ENCODE data around the gene RPP40. TPM values are rescaled to one million over a fixed set of nuclear protein-coding genes. Genes with fewer than 3 reads are reported as not detected.

RPP40 gene
- total and polyA plus RNA-seq, 9 of the 15 experiments (the other 6 are each of a cell fraction or from before 2014, with no cell fraction given), result 22.6 to 114 (median 39.0) TPM

DNA sequence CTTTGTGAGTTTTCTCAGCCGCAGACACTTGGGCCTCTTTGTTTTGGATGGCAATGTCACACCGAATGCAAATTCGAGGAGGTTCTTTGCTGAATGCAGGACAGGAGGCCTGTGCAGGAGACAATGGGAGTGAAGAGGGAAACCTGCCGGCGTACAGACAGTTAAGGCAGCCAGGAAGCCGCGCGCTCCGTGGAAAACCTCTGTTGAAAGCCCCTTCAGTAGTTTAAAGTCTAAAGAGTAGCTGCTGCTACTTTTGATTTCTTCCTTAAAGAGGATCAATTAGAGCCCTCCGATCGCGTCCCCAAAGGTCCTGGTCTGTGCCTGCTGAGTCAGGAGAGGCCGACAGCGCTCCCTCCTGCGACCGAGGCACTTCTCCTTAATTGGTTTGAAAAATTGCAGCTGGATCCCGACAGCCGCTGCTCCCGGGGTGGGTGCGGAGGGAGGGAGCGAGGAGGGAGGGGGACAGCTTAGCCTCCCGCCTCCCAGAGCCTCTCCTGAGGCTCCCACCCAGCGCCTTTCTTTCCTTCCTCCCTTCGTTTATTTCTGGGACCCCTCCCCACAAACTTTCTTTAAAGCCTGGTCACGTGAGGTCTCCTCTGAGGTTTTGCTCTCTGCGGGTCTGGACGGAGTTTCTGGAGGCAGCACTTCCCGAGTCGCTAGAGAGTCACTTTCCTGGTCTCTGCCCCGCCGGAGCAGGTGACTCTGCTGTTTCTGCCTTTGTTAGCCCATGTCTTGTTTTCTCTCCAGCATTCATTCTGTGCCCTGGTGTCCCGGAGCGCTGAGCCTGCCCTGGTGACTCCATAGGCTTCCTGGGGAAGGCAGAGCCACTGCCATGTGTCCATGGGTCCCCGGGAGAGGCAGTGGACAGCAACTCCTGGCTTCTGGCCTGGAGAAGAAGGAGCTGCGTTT is 22.3 kb upstream of the RPP40 start (continued):
- TF ChIP-seq, protein P1, sequence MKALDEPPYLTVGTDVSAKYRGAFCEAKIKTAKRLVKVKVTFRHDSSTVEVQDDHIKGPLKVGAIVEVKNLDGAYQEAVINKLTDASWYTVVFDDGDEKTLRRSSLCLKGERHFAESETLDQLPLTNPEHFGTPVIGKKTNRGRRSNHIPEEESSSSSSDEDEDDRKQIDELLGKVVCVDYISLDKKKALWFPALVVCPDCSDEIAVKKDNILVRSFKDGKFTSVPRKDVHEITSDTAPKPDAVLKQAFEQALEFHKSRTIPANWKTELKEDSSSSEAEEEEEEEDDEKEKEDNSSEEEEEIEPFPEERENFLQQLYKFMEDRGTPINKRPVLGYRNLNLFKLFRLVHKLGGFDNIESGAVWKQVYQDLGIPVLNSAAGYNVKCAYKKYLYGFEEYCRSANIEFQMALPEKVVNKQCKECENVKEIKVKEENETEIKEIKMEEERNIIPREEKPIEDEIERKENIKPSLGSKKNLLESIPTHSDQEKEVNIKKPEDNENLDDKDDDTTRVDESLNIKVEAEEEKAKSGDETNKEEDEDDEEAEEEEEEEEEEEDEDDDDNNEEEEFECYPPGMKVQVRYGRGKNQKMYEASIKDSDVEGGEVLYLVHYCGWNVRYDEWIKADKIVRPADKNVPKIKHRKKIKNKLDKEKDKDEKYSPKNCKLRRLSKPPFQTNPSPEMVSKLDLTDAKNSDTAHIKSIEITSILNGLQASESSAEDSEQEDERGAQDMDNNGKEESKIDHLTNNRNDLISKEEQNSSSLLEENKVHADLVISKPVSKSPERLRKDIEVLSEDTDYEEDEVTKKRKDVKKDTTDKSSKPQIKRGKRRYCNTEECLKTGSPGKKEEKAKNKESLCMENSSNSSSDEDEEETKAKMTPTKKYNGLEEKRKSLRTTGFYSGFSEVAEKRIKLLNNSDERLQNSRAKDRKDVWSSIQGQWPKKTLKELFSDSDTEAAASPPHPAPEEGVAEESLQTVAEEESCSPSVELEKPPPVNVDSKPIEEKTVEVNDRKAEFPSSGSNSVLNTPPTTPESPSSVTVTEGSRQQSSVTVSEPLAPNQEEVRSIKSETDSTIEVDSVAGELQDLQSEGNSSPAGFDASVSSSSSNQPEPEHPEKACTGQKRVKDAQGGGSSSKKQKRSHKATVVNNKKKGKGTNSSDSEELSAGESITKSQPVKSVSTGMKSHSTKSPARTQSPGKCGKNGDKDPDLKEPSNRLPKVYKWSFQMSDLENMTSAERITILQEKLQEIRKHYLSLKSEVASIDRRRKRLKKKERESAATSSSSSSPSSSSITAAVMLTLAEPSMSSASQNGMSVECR (CRISPR knock-in tag; IDR thresholded peaks at IDR 0.05), result no peak
- TF ChIP-seq MAFG (tag; conservative IDR thresholded peaks at IDR 0.05), result no peak; the same call in 1 of the 2 replicates
- peak; percentile 74 for TF ChIP-seq RAD51 (IDR thresholded peaks at IDR 0.05; ENCODE audit: borderline replicate concordance, low read depth)
- TF ChIP-seq TOE1 (IDR thresholded peaks at IDR 0.05; ENCODE audit: borderline replicate concordance), result peak; percentile 40; the same call in 1 of the 2 replicates
- TF ChIP-seq TOE1 (CRISPR knock-in tag; IDR thresholded peaks at IDR 0.05; ENCODE audit: borderline replicate concordance, low read depth), result no peak
- TF ChIP-seq ETV5 (CRISPR knock-in tag; IDR thresholded peaks at IDR 0.05; ENCODE audit: low read depth), result no peak
- TF ChIP-seq BHLHE40 (IDR thresholded peaks at IDR 0.05; ENCODE audit: low read length), result peak; percentile 63
- TF ChIP-seq, protein P2, sequence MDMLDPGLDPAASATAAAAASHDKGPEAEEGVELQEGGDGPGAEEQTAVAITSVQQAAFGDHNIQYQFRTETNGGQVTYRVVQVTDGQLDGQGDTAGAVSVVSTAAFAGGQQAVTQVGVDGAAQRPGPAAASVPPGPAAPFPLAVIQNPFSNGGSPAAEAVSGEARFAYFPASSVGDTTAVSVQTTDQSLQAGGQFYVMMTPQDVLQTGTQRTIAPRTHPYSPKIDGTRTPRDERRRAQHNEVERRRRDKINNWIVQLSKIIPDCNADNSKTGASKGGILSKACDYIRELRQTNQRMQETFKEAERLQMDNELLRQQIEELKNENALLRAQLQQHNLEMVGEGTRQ (CRISPR knock-in tag; IDR thresholded peaks at IDR 0.05), result peak; percentile 64
- TF ChIP-seq ZNF253 (CRISPR knock-in tag; conservative IDR thresholded peaks at IDR 0.05), result no peak
- TF ChIP-seq RFX7 (CRISPR knock-in tag; IDR thresholded peaks at IDR 0.05), result no peak
- TF ChIP-seq RAD21 (CRISPR knock-in tag; conservative IDR thresholded peaks at IDR 0.05 in 1 of 2, IDR thresholded peaks at IDR 0.05 in 1 of 2), result peak in 1 of 2 experiments; percentile 24; a peak in 1 of 4 replicates
- TF ChIP-seq ZNF165 (CRISPR knock-in tag; IDR thresholded peaks at IDR 0.05; ENCODE audit: borderline replicate concordance), result no peak
- TF ChIP-seq, protein P3, sequence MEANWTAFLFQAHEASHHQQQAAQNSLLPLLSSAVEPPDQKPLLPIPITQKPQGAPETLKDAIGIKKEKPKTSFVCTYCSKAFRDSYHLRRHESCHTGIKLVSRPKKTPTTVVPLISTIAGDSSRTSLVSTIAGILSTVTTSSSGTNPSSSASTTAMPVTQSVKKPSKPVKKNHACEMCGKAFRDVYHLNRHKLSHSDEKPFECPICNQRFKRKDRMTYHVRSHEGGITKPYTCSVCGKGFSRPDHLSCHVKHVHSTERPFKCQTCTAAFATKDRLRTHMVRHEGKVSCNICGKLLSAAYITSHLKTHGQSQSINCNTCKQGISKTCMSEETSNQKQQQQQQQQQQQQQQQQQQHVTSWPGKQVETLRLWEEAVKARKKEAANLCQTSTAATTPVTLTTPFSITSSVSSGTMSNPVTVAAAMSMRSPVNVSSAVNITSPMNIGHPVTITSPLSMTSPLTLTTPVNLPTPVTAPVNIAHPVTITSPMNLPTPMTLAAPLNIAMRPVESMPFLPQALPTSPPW (CRISPR knock-in tag; IDR thresholded peaks at IDR 0.05), result peak; percentile 68
- TF ChIP-seq, protein P4, sequence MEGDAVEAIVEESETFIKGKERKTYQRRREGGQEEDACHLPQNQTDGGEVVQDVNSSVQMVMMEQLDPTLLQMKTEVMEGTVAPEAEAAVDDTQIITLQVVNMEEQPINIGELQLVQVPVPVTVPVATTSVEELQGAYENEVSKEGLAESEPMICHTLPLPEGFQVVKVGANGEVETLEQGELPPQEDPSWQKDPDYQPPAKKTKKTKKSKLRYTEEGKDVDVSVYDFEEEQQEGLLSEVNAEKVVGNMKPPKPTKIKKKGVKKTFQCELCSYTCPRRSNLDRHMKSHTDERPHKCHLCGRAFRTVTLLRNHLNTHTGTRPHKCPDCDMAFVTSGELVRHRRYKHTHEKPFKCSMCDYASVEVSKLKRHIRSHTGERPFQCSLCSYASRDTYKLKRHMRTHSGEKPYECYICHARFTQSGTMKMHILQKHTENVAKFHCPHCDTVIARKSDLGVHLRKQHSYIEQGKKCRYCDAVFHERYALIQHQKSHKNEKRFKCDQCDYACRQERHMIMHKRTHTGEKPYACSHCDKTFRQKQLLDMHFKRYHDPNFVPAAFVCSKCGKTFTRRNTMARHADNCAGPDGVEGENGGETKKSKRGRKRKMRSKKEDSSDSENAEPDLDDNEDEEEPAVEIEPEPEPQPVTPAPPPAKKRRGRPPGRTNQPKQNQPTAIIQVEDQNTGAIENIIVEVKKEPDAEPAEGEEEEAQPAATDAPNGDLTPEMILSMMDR (IDR thresholded peaks at IDR 0.05 in 2 of 3, conservative IDR thresholded peaks at IDR 0.05 in 1 of 3; ENCODE audit: insufficient read depth in 2 of 3, low read depth in 1 of 3, low read length in 3 of 3), result peak in 2 of 3 experiments; percentile 12 to 15; a peak in 2 of 6 replicates
- 0 out of 2 replicates have a peak, but pooled peaks have one; percentile 37 for TF ChIP-seq FOSL1 (tag; conservative IDR thresholded peaks at IDR 0.05)

All from K562 (cell line).